ENCODE data around the gene DLST. TPM values are rescaled to one million over a fixed set of nuclear protein-coding genes. Genes with fewer than 3 reads are reported as not detected.

Gene DLST
- total RNA-seq, 1 donor from 2014 or later: 74.5 TPM

DNA sequence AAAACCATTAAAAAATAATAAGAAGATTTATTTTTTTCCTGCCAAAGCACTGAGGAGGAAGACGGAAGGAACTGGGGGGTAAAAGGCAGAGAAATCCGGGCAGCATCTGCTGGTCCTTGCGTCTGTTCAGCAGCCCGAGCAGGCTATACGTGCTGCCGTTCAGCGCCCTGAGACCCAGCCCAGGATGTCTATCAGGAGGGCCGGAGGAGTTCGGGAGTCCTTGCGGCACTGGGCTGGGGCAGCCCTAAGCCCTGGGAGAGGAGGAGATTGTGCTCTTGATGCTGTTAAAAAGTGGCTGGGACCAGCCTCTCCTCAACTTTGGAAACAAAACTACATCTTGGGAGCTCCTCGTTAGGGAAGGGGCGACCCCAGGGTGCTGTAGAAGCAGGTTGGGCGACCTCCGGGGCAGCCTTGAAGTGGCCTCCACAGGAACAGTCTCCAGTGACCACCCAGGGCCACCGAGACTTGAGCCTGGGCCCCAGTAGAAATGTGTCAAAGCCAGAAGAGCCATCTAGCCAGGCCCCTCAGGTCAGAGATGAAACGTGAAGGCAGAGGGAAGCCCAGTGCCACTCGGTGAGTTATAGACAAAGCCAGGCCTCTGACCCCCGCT is 59.3 kb downstream of the DLST start:
- Mint-ChIP-seq H3K4me1 (ENCODE audit: low read depth) (peaks cover 25% of the 10 kb centered on the region), H3K36me3 (ENCODE audit: low read depth) (no peaks in the 10 kb centered on the region), H3K9me3 (ENCODE audit: low read depth) (peaks cover 4% of the 10 kb centered on the region), H3K4me3 (ENCODE audit: unreplicated experiment) (no peak overlapping the region), H3K27me3 (ENCODE audit: low read depth) (no peaks in the 10 kb centered on the region), H3K27ac (ENCODE audit: unreplicated experiment) (no peak overlapping the region)
- no peak for DNase-seq (ENCODE audit: low spot score)
- TF ChIP-seq, protein P1, sequence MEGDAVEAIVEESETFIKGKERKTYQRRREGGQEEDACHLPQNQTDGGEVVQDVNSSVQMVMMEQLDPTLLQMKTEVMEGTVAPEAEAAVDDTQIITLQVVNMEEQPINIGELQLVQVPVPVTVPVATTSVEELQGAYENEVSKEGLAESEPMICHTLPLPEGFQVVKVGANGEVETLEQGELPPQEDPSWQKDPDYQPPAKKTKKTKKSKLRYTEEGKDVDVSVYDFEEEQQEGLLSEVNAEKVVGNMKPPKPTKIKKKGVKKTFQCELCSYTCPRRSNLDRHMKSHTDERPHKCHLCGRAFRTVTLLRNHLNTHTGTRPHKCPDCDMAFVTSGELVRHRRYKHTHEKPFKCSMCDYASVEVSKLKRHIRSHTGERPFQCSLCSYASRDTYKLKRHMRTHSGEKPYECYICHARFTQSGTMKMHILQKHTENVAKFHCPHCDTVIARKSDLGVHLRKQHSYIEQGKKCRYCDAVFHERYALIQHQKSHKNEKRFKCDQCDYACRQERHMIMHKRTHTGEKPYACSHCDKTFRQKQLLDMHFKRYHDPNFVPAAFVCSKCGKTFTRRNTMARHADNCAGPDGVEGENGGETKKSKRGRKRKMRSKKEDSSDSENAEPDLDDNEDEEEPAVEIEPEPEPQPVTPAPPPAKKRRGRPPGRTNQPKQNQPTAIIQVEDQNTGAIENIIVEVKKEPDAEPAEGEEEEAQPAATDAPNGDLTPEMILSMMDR (IDR thresholded peaks at IDR 0.05): no peak

DNA sequence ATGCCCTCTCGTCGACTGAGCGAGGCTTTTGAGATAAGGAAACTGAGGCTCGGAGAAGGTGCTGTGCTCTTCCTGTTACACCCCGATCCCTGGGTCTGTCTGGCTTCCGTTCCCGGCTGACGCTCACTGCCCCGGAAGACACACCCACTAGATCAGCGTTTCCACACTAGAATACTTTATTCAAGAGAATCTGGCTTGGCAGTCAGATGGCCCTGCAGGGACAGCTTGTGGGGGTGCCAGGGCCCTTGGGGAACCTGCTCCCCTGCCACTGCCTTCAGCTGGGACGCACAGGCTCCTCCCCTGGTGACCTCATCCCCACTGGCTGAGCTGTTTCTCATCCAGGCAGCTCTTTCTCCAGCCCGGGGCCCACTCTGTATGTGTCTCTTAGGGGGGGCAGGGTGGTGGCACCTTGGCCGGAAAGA is 60.0 kb downstream of the DLST start:
- H3K4me1 Mint-ChIP-seq (ENCODE audit: low read depth): peaks cover 31% of the 10 kb centered on the region
- no peak for DNase-seq (ENCODE audit: low spot score)
- peaks cover 4% of the 10 kb centered on the region for H3K9me3 Mint-ChIP-seq (ENCODE audit: low read depth)
- H3K4me3 Mint-ChIP-seq (ENCODE audit: unreplicated experiment): no peak overlapping the region
- no peaks in the 10 kb centered on the region for H3K36me3 Mint-ChIP-seq (ENCODE audit: low read depth)
- TF ChIP-seq, protein P1 (IDR thresholded peaks at IDR 0.05): no peak
- no peaks in the 10 kb centered on the region for H3K27me3 Mint-ChIP-seq (ENCODE audit: low read depth)
- H3K27ac Mint-ChIP-seq (ENCODE audit: unreplicated experiment): peak overlapping the region; percentile 69

DNA sequence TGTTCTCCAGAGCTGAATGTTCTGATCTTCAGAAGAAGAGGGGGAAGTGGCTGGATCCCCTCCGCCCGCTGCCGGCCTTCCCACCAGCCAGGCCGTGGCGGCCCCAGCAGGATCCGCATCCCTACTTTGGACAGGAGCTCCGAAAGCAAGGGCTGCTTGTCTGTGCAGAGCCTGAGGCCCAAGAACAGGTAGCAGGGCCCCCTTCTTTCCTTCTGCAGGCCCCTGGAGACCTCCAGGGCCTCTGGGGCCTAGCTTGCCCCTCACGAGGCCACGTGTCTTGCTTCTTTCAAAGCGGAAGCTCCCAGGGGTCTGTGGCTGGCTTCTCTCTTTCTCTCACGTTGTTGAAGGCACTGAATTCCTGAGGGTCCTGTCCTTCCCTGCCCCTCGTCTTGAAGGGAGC is 60.5 kb downstream of the DLST start:
- Mint-ChIP-seq H3K27ac (ENCODE audit: unreplicated experiment) (peak overlapping the region; percentile 69), H3K4me1 (ENCODE audit: low read depth) (peaks cover 31% of the 10 kb centered on the region), H3K36me3 (ENCODE audit: low read depth) (no peaks in the 10 kb centered on the region), H3K27me3 (ENCODE audit: low read depth) (no peaks in the 10 kb centered on the region), H3K4me3 (ENCODE audit: unreplicated experiment) (no peak overlapping the region), H3K9me3 (ENCODE audit: low read depth) (peaks cover 4% of the 10 kb centered on the region)
- TF ChIP-seq, protein P1 (IDR thresholded peaks at IDR 0.05): no peak
- DNase-seq (ENCODE audit: low spot score): no peak

DNA sequence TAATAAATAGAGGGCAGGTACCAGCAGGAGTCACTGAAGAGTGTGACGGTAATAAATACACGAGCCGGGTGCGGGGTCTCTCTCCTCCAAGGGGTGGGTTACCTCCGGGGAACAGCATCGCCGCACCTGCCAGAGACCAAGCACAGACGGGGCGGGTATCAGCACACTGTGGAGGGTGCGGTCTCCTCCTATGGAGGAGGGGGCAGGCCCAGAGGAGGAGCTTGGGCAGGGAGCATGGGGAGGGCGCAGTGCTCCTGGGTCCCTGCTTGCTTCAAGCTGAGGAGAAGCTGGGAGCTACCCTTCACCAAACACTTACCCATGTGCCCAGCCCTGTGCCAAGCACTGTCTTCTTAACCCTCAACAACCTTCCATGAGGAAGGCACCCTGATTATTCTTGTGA is 60.9 kb downstream of the DLST start:
- H3K36me3 Mint-ChIP-seq (ENCODE audit: low read depth): no peaks in the 10 kb centered on the region
- TF ChIP-seq, protein P1 (IDR thresholded peaks at IDR 0.05): no peak
- no peak overlapping the region for H3K27ac Mint-ChIP-seq (ENCODE audit: unreplicated experiment)
- peaks cover 4% of the 10 kb centered on the region for H3K9me3 Mint-ChIP-seq (ENCODE audit: low read depth)
- H3K27me3 Mint-ChIP-seq (ENCODE audit: low read depth): no peaks in the 10 kb centered on the region
- DNase-seq (ENCODE audit: low spot score): no peak
- H3K4me3 Mint-ChIP-seq (ENCODE audit: unreplicated experiment): no peak overlapping the region
- H3K4me1 Mint-ChIP-seq (ENCODE audit: low read depth): peaks cover 31% of the 10 kb centered on the region

DNA sequence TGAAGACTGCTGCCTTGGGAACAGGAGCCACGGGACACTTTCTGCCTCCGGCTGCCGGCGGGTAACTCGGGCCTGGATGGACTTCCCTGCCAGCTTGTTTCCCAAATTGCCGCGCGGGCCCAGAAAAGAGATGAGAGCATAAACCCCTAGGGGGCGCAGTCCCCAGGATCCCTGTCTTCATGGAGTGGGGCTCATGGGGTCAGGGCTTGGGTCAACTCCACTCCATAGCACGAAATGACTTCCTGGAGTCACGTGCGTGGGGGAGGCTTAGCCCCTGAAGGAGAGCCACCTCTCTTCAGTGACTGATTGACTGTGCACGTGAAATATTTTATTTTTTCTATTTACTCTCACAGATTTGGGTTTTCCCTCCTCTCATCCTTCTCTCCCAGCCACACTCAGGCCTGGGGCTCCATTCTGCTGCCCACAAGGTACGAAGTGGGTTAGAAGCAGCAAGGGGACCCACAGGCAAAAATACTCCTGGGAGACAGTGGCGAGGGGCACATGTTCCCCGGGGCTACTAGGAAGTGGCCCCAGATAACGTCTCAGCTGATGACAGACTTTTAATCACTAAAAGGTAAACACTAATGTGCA is 63.6 kb downstream of the DLST start:
- DNase-seq (ENCODE audit: low spot score): no peak
- Mint-ChIP-seq H3K36me3 (ENCODE audit: low read depth) (no peaks in the 10 kb centered on the region), H3K4me1 (ENCODE audit: low read depth) (peaks cover 16% of the 10 kb centered on the region), H3K9me3 (ENCODE audit: low read depth) (no peaks in the 10 kb centered on the region), H3K27me3 (ENCODE audit: low read depth) (no peaks in the 10 kb centered on the region), H3K4me3 (ENCODE audit: unreplicated experiment) (no peak overlapping the region), H3K27ac (ENCODE audit: unreplicated experiment) (no peak overlapping the region)
- TF ChIP-seq, protein P1 (IDR thresholded peaks at IDR 0.05): peak; percentile 75

Measured in chondrocyte (in vitro differentiated cells).